ENCODE results near the gene SLC7A6OS. TPM values are rescaled to one million over a fixed set of nuclear protein-coding genes. Genes with fewer than 3 reads are reported as not detected.

SLC7A6OS gene
- polyA plus RNA-seq, 3 donors: 19.8 to 25.4 (median 20.8) TPM

GRCh38 chr16:68287276-68288251 lies 23.2 kb downstream of the SLC7A6OS start:
- no peak for DNase-seq (ENCODE audit: extremely low read depth in 1 of 11, low read depth in 9 of 11, low spot score in 4 of 11)

DNA sequence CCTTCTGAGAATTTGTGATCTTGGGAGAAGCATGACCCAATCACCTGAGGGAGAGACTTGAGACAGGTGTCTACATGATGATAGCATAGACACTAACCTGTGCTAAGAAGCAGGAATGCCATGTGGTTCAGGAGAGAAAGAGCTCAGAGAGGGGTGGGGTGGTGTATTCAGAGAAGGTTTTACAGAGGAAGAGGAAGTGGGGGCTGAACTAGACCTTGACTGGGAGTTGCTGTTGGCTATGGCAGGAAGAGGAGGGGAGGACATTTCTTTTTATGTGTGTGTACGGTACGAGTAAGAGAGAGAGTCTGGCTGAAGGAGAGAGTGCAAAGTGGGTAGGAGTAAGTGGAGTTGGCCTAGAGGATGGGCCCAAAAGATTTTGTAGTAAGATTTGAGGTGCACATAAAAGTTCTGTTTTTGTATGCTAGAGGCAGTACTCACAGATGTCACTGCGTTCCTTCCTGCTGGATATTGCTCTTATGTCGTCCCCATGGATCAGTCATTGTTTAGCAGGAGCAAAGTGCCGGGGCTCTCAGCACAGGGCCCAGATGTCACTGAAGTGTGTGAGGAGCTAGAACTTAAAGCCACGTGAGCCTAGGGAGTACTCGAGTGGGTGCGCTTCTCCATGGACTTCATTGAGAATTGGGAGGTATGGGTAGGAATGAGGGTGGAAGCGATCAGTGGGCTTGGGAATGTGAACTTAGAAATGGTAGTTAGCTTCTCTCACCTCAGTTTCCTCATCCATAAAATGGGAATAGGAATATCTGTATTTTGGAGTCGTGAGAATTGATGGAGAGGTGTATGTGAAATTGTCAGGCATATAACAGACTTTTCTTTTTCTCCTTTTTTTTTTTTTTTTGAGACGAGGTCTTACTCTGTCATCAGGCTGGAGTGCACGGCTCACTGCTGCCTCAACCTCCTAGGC lies 24.3 kb downstream of the SLC7A6OS start:
- no peak for DNase-seq (ENCODE audit: extremely low read depth in 1 of 11, low read depth in 9 of 11, low spot score in 4 of 11)

- no peak for DNase-seq (ENCODE audit: extremely low read depth in 1 of 11, low read depth in 9 of 11, low spot score in 4 of 11)
Observed at GRCh38 chr16:68285683-68286082, 25.1 kb downstream of the SLC7A6OS start.

- DNase-seq (ENCODE audit: extremely low read depth in 1 of 11, low read depth in 9 of 11, low spot score in 4 of 11): no peak
Observed at GRCh38 chr16:68284847-68285246, 25.9 kb downstream of the SLC7A6OS start.

DNA sequence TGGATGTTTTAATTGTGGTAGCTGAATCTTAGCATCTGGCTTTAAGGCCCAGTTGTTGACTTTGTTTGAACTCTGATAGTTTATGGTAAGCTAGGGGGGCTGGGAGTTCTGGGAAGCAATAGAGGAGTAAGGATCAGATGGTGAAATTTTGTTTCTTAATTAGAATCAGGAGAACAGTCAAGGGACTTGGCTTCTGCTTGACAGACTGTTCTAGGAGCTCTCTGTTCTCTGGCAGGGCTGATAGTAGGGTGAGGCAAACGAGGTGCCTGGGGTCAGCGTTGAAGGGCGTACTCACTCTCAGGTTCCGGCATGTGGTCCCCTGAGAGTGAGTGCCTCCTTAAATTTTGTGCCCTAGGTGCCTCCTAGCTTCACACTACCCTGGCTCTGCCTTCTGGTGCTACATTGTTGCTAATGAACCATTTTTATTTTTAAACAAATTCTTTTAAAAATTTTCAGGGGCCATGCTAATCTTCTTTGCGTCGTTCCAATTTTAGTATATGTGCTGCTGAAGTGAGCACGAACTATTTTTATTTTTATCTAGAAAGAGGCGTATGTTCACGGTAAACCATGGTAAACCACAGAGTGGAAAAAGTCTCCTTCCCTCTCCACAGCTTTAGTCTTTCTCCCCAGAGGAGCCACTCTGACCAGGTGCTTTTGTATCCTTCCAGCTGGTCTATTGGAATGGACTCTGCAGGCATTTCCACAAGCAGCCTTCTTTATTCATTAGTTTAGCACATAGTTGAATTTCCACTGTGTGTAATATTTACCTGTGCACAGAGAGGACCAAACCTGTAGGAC lies 26.7 kb downstream of the SLC7A6OS start:
- no peak for DNase-seq (ENCODE audit: extremely low read depth in 1 of 11, low read depth in 9 of 11, low spot score in 4 of 11)

GRCh38 chr16:68283346-68283745 lies 27.4 kb downstream of the SLC7A6OS start:
- DNase-seq (ENCODE audit: extremely low read depth in 1 of 11, low read depth in 9 of 11, low spot score in 4 of 11): no peak

GRCh38 chr16:68282064-68282452 lies 28.7 kb downstream of the SLC7A6OS start:
- no peak for DNase-seq (ENCODE audit: extremely low read depth in 1 of 11, low read depth in 9 of 11, low spot score in 4 of 11)

DNA sequence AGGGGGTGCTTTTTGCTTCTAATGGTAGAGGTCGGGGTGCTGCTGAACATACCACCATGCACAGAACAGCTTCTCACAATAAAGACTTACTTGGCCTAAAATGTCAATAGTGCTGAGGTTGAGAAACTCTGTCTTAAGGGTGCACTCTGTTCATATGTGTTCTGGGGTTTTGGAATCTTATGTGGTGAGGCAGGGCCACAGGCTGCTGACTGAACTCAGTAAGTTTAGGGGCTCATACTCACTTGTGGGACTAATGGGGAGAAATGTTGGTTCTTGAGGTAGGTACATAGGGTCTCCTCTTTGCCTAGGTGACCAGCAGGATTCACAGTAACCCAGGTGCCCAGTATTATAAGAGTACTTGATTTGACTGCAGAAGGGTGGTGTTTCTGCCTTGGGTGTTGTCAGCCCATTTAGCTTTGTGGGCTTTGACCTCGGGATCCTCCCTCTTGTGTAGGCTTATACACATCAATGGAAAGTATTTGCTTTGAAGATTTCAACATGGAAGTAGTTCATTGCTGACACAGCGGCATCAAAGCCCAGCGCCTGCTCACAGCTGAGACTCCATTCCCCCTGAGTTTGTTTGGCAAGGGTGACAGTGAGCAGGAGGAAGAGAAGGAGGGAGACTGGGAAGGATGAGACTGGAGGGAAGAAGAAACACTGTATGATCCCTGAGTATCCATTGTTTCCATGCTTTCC lies 29.2 kb downstream of the SLC7A6OS start:
- DNase-seq (ENCODE audit: extremely low read depth in 1 of 11, low read depth in 9 of 11, low spot score in 4 of 11): no peak

DNA sequence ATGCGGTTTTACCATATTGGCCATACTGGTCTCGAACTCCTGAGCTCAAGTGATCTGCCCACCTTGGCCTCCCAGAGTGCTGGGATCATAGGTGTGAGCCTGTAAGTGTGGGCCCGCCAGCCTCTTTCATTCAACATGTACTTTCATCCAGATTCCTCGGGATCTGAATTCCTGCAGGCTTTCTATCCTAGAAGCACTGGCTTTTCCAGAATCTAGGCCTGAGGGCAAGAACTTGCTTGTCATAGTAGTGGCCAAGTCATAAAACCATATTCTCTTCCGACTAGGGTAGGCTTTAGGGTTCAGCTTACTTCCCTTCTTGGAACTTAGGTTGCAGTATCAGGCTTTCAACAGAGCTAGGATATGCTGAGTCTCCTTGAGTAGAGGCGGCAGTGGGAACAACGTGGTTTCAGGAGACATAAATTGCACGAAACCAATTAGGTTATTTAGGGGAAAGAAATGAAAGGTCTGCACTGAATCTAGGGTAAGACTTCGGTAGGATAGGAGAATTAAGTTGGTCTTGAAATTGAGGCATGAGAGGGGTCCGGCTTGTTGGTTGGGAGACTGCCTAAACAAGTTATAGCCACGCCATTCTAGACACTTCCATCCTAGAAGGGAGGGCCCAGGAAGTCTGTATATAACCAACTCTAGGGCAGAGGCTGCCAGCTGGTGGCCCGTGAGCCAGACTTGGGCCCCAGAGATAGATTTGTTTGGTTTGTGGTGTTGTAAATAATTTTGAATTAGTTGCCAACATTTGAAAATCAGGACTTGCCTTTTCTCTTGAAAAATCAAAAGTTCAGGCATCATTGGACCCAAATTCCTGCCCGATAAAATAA lies 30.8 kb downstream of the SLC7A6OS start:
- DNase-seq (ENCODE audit: extremely low read depth in 1 of 11, low read depth in 9 of 11, low spot score in 4 of 11): no peak

DNA sequence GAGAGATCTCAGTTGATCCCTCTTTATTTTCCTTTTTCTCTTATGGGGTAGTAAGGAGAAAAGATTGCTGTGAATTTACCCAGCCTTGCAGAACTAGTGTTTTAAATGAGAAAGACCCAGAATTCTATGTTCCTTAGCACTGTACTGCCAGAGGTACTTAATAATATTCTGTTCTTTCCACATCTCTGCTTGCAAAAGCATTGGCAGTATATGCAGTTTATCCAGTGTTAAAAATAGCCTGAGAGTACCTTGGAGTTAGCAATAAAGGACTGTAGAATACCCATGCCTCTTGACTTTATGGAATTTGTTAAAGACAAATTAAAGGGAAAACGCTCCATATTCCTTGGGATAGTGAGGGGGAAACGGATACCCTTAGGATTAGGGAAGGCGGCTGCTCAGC lies 34.5 kb downstream of the SLC7A6OS start:
- no peak for DNase-seq (ENCODE audit: extremely low read depth in 1 of 11, low read depth in 9 of 11, low spot score in 4 of 11)

GRCh38 chr16:68275611-68276191 lies 35.0 kb downstream of the SLC7A6OS start:
- no peak for DNase-seq (ENCODE audit: extremely low read depth in 1 of 11, low read depth in 9 of 11, low spot score in 4 of 11)

- no peak for DNase-seq (ENCODE audit: extremely low read depth in 1 of 11, low read depth in 9 of 11, low spot score in 4 of 11)
Observed at GRCh38 chr16:68274441-68274840, 36.3 kb downstream of the SLC7A6OS start.

- no peak for DNase-seq (ENCODE audit: extremely low read depth in 1 of 11, low read depth in 9 of 11, low spot score in 4 of 11)
Observed at GRCh38 chr16:68273896-68274295, 36.9 kb downstream of the SLC7A6OS start.

DNA sequence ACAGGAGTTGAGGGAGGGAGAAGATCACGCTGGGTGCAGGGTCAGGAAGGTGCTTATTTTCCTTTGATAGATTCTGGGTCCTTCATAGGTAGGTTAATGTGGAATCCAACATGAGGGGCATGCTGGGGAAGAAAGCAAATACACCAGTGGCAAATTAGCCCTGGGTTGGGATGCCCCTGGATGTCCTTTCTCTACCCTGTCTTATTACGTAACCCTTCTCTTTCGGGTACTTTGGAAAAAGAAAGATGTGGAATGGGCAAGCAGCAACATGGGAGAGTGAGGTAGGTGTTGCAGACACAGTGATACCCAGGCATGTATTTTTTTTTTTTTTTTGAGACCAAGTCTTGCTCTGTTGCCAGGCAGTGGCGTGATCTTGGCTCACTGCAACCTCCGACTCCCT lies 37.3 kb downstream of the SLC7A6OS start:
- no peak for DNase-seq (ENCODE audit: extremely low read depth in 1 of 11, low read depth in 9 of 11, low spot score in 4 of 11)

GRCh38 chr16:68272507-68273209 lies 38.1 kb downstream of the SLC7A6OS start:
- DNase-seq (ENCODE audit: extremely low read depth in 1 of 11, low read depth in 9 of 11, low spot score in 4 of 11): no peak

DNA sequence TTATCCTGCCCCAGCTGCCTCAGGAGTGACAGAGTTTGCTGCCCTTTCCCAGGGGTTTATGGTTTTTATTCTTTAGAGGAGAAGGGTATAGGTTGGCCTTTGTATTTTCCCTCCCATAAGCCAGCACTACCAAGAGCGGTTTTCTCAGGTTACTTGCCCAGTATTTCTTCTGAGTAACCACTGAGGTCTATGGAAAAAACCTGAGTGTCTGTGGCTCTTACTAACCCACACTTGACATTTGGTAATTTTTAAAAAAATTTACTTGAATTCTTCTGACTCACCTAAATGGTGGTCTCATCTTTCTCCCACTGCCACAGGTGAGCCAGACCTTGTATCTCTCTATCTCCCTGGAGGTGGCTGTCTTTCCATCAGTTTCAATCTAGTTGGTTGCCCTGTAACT lies 40.4 kb downstream of the SLC7A6OS start:
- no peak for DNase-seq (ENCODE audit: extremely low read depth in 1 of 11, low read depth in 9 of 11, low spot score in 4 of 11)

GRCh38 chr16:68269793-68270192 lies 41.0 kb downstream of the SLC7A6OS start:
- DNase-seq (ENCODE audit: extremely low read depth in 1 of 11, low read depth in 9 of 11, low spot score in 4 of 11): no peak

Measured in renal cortex interstitium (tissue), 11 donors.